GM18505 (cell line): Measurements from ENCODE around the gene AGFG1.

Experiments
- ATAC-seq: cut with Tn5 transposase; IDR thresholded peaks from one replicate; pipeline ENCODE4 v1.9.1; 2021; ENCODE audit not compliant: unreplicated experiment
- POLR2A ChIP-seq: IDR thresholded peaks from 4 replicates; pipeline ENCODE4 v1.6.1; 2011; ENCODE audit warnings: borderline replicate concordance; ENCODE audit not compliant: insufficient read depth, insufficient read length; ENCODE audit errors: extremely low read depth

The AGFG1 gene, protein sequence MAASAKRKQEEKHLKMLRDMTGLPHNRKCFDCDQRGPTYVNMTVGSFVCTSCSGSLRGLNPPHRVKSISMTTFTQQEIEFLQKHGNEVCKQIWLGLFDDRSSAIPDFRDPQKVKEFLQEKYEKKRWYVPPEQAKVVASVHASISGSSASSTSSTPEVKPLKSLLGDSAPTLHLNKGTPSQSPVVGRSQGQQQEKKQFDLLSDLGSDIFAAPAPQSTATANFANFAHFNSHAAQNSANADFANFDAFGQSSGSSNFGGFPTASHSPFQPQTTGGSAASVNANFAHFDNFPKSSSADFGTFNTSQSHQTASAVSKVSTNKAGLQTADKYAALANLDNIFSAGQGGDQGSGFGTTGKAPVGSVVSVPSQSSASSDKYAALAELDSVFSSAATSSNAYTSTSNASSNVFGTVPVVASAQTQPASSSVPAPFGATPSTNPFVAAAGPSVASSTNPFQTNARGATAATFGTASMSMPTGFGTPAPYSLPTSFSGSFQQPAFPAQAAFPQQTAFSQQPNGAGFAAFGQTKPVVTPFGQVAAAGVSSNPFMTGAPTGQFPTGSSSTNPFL

DNA sequence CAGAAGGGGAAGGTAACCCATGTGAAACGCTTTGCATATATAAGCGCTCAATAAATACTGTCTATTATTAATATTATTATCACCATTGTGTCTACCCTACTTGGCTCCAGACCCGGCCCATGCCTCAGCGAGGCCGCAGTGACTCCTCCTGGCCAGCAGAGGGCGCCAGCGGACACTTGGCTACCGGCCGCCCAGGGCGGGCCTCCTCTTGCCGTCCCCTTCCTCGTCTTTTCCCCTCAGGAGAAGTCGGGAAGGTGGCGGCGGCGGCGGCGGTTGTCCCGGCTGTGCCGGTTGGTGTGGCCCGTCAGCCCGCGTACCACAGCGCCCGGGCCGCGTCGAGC, at the start of gene AGFG1:
Gene AGFG1 (plus strand): TSS at position 233 of the 341 bp plus-strand sequence. CDS start 266 bp downstream, outside the sequence.
- ATAC-seq, result peak; percentile 89
- peak; percentile 59 for TF ChIP-seq POLR2A

DNA sequence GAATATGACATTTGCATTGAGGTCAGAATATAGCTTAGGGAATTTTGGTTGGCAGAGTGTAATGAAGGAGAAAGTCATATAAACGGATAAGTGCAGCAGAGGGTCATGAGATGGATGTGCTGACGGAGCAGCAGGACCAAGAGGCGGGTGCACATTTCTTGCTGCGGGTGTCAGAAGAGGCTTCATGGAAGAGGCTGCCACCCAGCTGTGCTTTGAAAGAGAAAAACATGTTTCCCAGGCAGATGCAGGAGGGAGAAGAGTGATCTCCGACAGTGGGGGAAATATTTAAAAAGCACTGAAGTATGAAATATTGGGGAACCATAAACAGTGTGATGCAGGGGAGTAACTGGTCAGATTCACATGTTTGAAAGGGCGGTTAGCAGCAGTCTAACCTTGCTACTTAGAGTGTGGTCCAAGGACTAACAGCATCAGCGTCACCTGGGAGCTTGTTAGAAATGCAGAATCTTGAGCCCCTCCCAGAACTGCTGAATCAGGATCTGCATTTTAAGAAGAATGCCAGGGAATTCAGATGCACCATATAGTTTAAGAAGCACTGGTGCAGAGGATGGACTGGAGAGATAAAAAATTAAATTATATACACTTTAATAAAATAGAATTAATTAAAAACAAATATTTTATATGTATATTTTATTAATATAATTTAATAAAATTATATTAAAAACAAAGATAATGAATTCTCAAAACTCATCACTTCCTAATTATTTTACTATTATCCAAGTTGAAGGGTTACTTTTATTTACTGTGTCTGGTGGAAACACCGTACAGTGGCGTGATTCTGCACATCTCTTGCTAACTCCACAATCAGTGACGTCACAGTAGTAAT, 48.1 kb upstream of the AGFG1 start:
- TF ChIP-seq POLR2A, result no peak
- ATAC-seq, result no peak

DNA sequence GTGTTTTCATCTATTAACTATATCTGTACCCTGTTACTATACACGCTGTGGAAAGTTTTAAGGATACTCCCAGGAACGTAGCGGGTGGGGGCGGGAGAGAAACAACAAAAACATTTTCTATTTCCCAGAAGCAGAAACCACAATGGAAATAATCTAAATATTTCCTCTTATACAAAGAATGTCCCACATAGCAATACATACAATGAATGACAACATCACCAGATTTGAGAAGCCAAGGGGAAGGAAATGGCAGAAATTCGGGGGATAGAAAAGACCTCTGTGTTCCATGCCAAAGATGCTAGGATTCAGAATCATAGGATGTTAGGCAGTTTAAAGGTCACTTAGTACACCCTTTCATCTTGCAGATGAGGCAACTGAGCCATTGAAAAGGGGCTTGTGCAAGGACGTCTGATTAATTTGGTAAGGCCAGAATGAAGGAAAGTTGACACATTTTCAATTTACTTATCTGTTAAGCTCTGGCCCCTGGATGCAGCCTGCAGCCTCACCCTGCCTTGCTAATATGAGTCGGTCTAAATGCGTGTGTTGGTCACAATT, 43.1 kb upstream of the AGFG1 start:
- no peak for TF ChIP-seq POLR2A

DNA sequence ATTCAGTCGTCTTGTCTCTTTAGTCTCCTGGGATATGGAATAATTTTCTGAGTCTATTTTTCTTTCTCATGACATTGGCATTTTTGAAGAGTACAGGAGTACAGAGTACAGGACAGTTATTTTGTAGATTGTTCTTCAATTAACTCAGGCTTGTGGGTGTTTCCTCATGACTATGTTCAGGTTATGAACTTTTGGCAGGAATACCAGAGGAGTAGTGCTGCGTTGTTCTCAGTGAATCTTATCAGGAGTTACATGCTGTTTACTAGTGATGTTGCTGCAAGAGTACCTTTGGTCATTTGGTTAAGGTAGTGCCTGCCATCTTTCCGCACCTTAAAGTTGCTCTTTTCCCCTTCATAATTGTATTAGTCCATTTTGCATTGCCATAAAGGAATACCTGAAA, 41.3 kb upstream of the AGFG1 start:
- TF ChIP-seq POLR2A, result no peak
- no peak for ATAC-seq

More for the DNA sequence above, 43.1 kb upstream of the AGFG1 start:
- ATAC-seq, result no peak

DNA sequence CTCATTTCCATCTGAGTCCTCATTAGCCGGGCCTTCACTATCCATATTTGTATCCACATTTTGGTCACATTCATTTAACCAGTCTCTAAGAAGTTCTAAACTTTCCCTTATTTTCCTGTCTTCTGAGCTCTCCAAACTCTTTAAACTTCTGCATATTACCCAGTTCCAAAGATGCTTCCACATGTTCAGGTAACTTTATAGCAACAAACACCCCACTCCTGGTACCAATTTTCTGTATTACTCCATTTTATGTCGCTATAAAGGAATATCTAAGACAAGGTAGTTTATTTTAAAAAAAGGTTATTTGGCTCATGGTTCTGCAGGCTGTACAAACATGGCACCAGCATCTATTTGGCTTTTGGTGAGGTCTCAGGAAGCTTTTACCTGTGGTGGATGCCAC, 38.8 kb upstream of the AGFG1 start:
- ATAC-seq, result no peak

DNA sequence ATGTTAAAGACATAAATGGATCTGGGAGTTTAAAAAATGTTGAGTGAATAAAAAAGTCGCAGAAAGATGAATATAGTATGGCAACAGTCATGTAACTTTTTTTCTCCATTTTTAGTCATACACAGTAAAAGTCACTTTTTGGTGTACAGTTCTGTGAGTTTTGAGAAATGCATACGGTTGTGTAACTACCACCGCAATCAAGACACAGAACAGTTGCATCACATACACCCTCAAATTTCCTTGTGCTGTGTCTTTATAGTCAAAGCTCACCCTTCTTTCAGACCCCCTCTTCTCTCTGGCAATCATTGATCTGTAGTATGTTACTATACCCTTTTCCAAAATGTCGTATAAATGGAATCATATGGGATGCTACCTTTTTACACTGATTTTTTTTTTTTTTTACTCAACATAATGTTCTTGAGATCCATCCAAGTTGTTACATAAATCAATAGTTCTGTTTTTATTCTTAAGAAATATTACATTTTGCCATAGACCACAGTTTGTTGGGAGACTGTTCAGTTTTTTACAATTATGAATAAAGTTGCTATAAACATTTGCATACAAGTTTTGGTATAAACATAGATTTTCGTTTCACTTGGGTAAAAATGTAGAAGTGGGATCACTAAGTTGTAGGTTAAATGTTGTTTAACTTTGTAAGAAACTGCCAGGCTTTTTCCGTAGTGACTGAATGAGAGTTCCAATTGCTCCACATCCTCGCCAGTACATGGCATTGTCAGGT, 35.4 kb upstream of the AGFG1 start:
- no peak for ATAC-seq
- TF ChIP-seq POLR2A, result no peak

More for the DNA sequence above, 38.8 kb upstream of the AGFG1 start:
- no peak for TF ChIP-seq POLR2A

DNA sequence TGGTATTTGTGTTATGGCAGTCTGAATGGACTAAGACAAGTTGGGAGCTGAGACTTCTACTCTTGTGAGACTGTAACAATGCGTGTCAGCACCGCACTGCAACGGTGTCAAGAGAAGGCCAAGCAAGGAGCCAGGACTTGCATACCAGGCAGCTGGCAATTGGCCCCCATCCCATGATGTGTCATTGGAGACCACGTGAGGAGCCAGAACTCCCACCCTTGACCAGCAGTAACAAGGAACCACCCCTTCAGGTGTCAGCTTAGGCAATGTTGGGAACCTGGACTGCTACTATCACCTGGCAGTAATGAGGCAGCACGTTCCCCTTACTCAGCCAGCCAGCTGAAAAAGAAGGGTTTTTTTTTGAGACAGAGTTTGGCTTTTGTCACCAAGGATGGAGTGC, 32.7 kb upstream of the AGFG1 start:
- no peak for ATAC-seq
- TF ChIP-seq POLR2A, result no peak

DNA sequence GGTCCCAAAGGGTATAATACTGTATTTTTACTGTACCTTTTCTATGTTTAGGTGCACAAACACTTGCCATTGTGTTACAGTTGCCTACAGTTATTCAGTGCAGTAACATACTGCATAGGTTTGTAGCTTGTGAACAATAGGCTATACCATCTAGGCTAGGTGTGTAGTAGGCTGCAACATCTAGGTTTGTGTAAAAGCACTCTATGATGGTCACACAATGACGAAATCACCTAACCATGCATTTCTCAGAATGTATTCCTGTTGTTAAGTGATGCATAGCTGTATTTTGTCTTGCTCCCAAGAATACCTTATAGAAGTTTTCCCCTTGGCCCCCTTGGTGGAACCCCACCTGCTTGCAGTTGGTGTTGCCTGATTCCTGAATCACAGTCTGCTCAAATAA, 29.3 kb upstream of the AGFG1 start:
- no peak for TF ChIP-seq POLR2A
- ATAC-seq, result no peak

DNA sequence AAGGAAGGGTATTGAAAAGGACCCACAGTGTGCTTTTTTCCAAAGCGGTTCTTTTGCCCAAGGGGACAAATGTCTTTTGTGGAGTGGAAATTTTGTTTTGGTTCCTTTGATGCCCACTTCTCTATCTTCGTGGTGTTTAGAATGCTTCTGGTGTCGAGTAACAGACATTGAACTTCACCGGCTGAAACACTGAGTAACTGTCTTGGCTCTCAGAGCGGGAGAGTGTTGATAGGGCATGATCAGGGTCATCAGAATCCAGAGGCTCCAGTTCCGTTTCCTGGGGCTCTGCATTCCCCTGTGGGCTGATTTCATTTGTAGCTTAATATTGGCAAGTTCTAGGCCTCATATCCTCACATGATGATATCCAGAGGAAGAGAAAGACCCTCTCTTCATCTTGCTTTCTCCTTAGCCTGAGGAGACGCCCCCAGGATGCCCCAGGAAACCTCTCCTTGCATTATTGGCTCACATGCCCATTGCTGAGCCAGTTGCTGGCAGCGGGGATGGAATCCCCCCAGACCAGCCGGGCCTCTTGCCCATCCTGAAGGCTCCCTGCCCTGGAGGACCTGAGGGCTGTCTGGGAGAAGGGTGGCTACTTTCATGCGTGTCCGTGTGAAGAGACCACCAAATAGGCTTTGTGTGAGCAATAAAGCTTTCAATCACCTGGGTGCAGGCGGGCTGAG, 27.9 kb upstream of the AGFG1 start:
- no peak for ATAC-seq
- TF ChIP-seq POLR2A, result no peak

DNA sequence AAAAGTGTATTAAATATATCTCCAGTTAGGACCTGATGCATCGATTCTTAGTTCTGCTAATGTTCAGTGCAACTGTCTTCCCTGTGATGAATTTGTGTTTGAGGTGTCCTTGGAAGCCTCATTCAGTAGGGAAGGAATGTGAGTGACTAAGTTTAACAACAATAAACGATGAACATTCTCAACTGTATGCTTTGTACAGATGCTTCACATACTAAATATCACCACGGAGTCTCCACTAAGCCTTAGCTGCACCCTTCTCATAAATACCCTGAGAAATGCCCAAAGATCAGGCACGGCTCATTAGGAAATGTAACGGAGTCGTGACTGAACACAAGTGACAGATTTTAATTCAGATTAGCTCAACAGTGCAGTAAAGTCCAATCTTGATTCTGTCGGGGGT, 24.4 kb upstream of the AGFG1 start:
- no peak for ATAC-seq

DNA sequence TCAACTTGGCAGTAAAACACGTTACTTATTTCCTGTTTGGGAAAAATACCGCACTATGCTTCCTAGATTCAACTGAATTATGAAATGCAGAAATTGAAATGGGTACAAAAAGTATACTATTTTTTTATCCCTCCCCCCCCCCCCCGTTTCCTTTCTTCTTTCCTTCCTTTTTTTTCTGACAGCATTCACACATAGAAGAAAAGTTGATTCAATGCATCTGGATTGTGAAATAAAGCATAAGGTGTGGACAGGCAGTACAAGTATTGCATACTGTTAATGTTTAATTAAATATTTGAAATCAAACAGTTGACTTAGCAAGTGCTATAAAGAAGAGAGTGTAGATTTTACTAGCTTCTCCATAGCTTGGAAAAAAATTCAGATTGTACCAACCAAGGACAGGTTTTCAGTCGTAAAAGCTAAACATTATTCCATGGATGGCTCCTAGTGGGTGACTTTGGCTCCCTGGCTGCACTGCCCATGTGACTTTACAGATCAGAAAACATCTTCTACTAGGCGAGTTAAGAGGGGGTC, 21.6 kb upstream of the AGFG1 start:
- TF ChIP-seq POLR2A, result no peak
- no peak for ATAC-seq

More for the DNA sequence above, 24.4 kb upstream of the AGFG1 start:
- TF ChIP-seq POLR2A, result no peak

DNA sequence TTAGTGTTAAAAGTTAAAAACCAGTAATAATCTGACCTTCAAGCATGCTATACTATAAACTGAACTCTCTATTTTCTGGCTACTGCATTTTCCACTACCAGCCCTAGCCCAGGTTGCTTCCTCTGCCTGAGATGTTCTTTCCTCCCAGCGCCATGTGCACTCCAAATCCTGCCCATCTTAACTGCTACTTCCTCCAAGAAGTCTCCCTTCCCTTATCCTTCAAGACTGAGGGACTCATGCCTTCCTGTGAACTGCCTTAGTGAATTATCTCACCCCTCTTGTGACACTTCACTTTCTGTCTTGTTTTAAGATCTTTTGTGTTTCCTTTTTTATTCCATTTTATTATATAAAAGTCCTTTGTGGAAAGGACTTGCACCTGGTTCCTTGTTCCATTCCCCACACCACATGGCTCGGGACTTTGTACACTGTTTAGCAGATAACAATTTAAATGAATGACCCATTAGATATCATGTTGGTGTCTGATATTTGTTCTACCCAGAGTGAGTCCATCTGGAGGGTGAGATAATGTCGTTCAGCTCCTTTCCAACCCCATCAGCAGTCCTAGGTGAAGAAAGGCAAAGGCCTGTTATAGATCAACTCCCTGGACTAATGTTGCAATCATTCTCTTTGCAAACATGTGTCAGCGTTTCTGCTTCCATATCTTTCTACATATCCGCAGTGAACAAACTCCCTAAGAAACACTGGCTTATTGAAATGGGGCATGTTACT, 20.9 kb upstream of the AGFG1 start:
- no peak for TF ChIP-seq POLR2A
- no peak for ATAC-seq

DNA sequence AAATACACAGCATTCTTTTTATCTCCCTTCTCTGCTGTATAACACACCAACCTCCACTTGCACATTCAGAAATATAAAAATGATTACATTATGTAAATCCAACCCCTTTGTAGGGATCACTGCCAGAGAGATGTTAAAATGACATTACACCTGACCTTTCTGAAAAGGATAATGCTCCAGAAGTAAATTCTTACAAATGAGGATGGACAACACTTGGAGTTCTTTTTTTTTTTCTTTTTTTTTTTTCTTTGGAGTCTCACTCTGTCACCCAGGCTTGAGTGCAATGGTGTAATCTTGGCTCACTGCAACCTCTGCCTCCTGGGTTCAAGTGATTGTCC, 20.3 kb upstream of the AGFG1 start:
- no peak for TF ChIP-seq POLR2A
- ATAC-seq, result no peak
